OCI-LY7 (cell line): ENCODE results near the gene SLC12A3. TPM values are rescaled to one million over a fixed set of nuclear protein-coding genes. Genes with fewer than 3 reads are reported as not detected.

Source experiments
- BruUV-seq: library from RNA; stranded (reverse); fragments of 400-500 nt; replicated peaks from 2 replicates; lab custom pipeline; 2021; lab: Mats Ljungman, UMichigan
- CTCF ChIA-PET: fragments of 300-600 bp; sonication (Branson Sonifier 250); formaldehyde crosslinking; loops from one replicate; lab custom pipeline; 2022; ENCODE audit warnings: antibody characterized with exemption; ENCODE audit not compliant: unreplicated experiment; lab: Charles Lee
- POLR2A ChIA-PET: fragments of 300-600 bp; sonication (Branson Sonifier 250); formaldehyde crosslinking; loops from one replicate; lab custom pipeline; 2022; ENCODE audit warnings: antibody characterized with exemption; lab: Charles Lee
- DNase-seq: peaks from one replicate; pipeline ENCODE4 v3.0.0-alpha.2; 2015; ENCODE audit warnings: low spot score
- H2AFZ ChIP-seq: fragments of 200-600 bp; sonication (generic), shearing (Covaris generic); 2 replicates; pipeline ENCODE4 v1.6.1; 2014; ENCODE audit warnings: mild to moderate bottlenecking, antibody characterized with exemption, low read length, moderate library complexity
- H3K27ac ChIP-seq: fragments of 200-600 bp; sonication (generic); 2 replicates; pipeline ENCODE4 v1.5.1; 2014; ENCODE audit warnings: mixed run types, low read depth, mild to moderate bottlenecking, moderate library complexity, low read length, inconsistent platforms; ENCODE audit not compliant: poor library complexity, severe bottlenecking
- H3K36me3 ChIP-seq: fragments of 200-600 bp; sonication (generic); 2 replicates; pipeline ENCODE4 v1.6.1; 2014; ENCODE audit warnings: mild to moderate bottlenecking, antibody characterized with exemption, low read length, moderate library complexity, mixed read lengths; ENCODE audit not compliant: insufficient read depth
- H3K4me1 ChIP-seq: fragments of 200-600 bp; sonication (generic); 2 replicates; pipeline ENCODE4 v1.5.1; 2014; ENCODE audit warnings: mild to moderate bottlenecking, low read length; ENCODE audit not compliant: insufficient read depth, poor library complexity, severe bottlenecking
- H3K4me2 ChIP-seq: fragments of 200-600 bp; sonication (generic); 2 replicates; pipeline ENCODE4 v1.6.1; 2014; ENCODE audit warnings: mild to moderate bottlenecking, low read length
- H3K4me3 ChIP-seq: fragments of 200-600 bp; sonication (generic); 2 replicates; pipeline ENCODE4 v1.5.1; 2014; ENCODE audit warnings: mild to moderate bottlenecking, low read depth, low read length; ENCODE audit not compliant: poor library complexity, severe bottlenecking
- H3K79me2 ChIP-seq: fragments of 200-600 bp; sonication (generic); 2 replicates; pipeline ENCODE4 v1.6.1; 2016; ENCODE audit warnings: low read depth, mild to moderate bottlenecking, low read length, moderate library complexity, mixed read lengths; ENCODE audit not compliant: insufficient read depth
- H3K9me2 ChIP-seq: fragments of 200-600 bp; sonication (generic); 2 replicates; pipeline ENCODE4 v1.6.1; 2016; ENCODE audit warnings: mild to moderate bottlenecking, low read length, mixed read lengths; ENCODE audit not compliant: insufficient read depth
- H3K9me3 ChIP-seq: fragments of 200-600 bp; sonication (generic); 2 replicates; pipeline ENCODE4 v1.6.1; 2014; ENCODE audit warnings: mild to moderate bottlenecking, mixed run types, low read length, mixed read lengths
- H4K20me1 ChIP-seq: fragments of 200-600 bp; sonication (generic); 2 replicates; pipeline ENCODE4 v1.6.1; 2014; ENCODE audit warnings: mild to moderate bottlenecking, antibody characterized with exemption, low read length, moderate library complexity, mixed read lengths; ENCODE audit not compliant: insufficient read depth
- CTCF ChIP-seq: fragments of 200-600 bp; sonication (generic); conservative IDR thresholded peaks from 2 replicates; pipeline ENCODE4 v1.5.1; 2014; ENCODE audit warnings: mild to moderate bottlenecking, antibody characterized with exemption, low read length, moderate library complexity, mixed read lengths
- EZH2phosphoT487 ChIP-seq: fragments of 200-600 bp; sonication (generic); IDR thresholded peaks from 2 replicates; pipeline ENCODE4 v1.6.1; 2018; ENCODE audit warnings: low read depth, borderline replicate concordance, mild to moderate bottlenecking, mixed run types, antibody characterized with exemption, low read length, moderate library complexity, mixed read lengths
- intact Hi-C: fragments of 100-400 bp; cut with micrococcal nuclease; formaldehyde crosslinking; loops from one replicate; pipeline ENCODE4 v1.10.0; 2022; ENCODE audit not compliant: unreplicated experiment
- total RNA-seq, 2 experiments: library from RNA; depleted of rRNA in 1 of 2; stranded (reverse); fragments of >200 nt in 1 of 2; shearing (Covaris generic) in 1 of 2; gene quantifications; 2 replicates each; pipeline ENCODE4 v1.2.3, GENCODE V29; 2014 to 2022

Gene SLC12A3
- total RNA-seq, 2 experiments from 2014 or later: 0.25 to 0.88 TPM

DNA sequence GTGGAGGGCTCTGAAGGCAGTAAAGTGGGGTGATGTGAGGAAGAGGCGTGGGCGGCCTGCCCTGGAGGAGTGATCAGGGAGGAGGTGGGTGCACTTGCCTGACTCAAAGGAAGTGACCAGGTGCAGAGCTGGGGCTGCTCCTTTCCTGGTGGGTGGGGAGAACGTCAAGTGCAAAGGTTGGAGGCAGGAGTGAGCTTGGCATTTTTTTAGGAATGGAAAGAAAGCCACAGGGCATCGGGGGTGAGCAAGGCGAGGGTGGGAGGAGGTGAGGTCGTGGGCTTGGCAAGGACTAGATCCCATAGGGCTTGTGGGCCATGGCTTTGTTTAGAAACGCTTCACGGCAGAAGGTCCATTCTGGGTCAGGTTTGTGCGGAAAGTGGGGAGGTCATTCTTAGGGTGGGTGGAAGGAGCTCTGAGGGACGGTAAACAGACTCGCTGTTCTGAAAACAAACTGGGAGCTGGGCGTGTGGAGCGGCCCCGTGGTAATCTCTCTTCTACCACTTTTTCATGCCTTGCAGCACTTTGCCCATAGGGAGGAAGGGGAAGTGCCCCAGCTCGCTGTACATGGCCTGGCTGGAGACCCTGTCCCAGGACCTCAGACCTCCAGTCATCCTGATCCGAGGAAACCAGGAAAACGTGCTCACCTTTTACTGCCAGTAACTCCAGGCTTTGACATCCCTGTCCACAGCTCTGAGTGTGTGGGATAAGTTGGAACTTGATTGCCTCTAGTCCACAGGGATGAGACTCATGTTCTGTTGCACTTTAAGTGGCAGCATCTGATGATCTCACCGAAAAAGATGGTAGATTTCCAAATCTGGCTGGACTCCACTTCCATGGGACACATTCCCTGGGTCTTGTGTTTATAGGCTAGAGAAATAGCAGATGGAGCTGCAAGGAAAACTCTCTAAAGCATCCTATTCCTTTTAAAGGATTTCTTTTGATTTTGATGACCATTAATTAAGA, 48.0 kb downstream of the SLC12A3 start:
- Histone ChIP-seq H3K36me3 (no peaks in the 10 kb centered on the region), H3K79me2 (no peaks in the 10 kb centered on the region), H3K4me3 (peak overlapping the region; percentile 46), H2AFZ (peak overlapping the region; percentile 52; the same call in 1 of the 2 replicates), H3K9me3 (no peaks in the 10 kb centered on the region), H3K9me2 (no peaks in the 10 kb centered on the region), H4K20me1 (no peaks in the 10 kb centered on the region), H3K4me2 (peak overlapping the region; percentile 86), H3K27ac (peak overlapping the region; percentile 84), H3K4me1 (peaks cover 88% of the 10 kb centered on the region)
- TF ChIP-seq CTCF (no peak), EZH2phosphoT487 (no peak)
- intact Hi-C loops: loop anchor here (2.0 kb wide), 1 partner anchor 38 kb away; no protein-coding TSS in a partner anchor
- peak; percentile 46 for DNase-seq
- BruUV-seq: no TSS peak
- POLR2A ChIA-PET: interaction anchor here (0.6 to 13.5 kb wide), 11 partner anchors 9 to 127 kb away, joined by 3 to 256 read pairs (median 3); partner anchors contain the start of gene HERPUD1
- CTCF ChIA-PET: interaction anchor here (0.6 to 1.0 kb wide), 3 partner anchors 16 to 24 kb away, joined by 3 to 4 read pairs (median 4); no protein-coding TSS in a partner anchor

DNA sequence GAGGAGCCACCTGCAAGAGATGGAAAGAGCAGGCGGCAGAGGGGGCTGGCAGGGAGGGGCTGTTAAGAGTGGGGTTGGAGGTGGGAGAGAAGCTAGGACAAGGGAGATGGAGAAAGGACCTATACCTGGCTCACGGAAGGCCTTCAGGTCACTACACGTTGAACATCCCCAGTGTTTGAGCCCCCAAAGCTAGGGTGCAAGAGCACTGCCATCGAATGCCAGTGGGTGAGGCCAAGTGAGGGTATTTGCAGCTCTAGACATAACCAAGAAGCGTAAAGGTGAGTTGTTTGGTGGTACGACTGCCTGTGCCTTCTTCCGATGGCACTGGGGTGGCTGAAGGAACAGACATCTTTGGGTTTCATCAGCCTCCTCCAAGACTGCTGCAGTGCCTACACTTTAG, 49.9 kb downstream of the SLC12A3 start:
- no peaks in the 10 kb centered on the region for H3K9me3 ChIP-seq
- H3K36me3 ChIP-seq: no peaks in the 10 kb centered on the region
- no peak overlapping the region for H3K4me2 ChIP-seq
- no peak overlapping the region for H3K27ac ChIP-seq
- no peaks in the 10 kb centered on the region for H3K79me2 ChIP-seq
- H3K4me1 ChIP-seq: peaks cover 100% of the 10 kb centered on the region
- DNase-seq: no peak
- intact Hi-C loops: no loop called here
- H3K4me3 ChIP-seq: no peak overlapping the region
- POLR2A ChIA-PET: interaction anchor here (13.5 kb wide), 1 partner anchor 15 kb away, joined by 256 read pairs; the partner anchor contains the start of gene HERPUD1
- CTCF ChIA-PET: no interaction called here
- peak overlapping the region; percentile 4; the same call in 1 of the 2 replicates for H2AFZ ChIP-seq
- TF ChIP-seq CTCF (no peak), EZH2phosphoT487 (no peak)
- no peaks in the 10 kb centered on the region for H3K9me2 ChIP-seq
- no peaks in the 10 kb centered on the region for H4K20me1 ChIP-seq
- BruUV-seq: no TSS peak
